ENCODE data around the gene NBPF1. TPM values are rescaled to one million over a fixed set of nuclear protein-coding genes. Genes with fewer than 3 reads are reported as not detected.
"Not testable (repeated sequence)": the region's sequence is repeated elsewhere in the genome, so short reads cannot be mapped to it uniquely, and the experiment has no call there.

The NBPF1 gene
- total RNA-seq, 1 donor from 2014 or later, result 69.9 TPM

DNA sequence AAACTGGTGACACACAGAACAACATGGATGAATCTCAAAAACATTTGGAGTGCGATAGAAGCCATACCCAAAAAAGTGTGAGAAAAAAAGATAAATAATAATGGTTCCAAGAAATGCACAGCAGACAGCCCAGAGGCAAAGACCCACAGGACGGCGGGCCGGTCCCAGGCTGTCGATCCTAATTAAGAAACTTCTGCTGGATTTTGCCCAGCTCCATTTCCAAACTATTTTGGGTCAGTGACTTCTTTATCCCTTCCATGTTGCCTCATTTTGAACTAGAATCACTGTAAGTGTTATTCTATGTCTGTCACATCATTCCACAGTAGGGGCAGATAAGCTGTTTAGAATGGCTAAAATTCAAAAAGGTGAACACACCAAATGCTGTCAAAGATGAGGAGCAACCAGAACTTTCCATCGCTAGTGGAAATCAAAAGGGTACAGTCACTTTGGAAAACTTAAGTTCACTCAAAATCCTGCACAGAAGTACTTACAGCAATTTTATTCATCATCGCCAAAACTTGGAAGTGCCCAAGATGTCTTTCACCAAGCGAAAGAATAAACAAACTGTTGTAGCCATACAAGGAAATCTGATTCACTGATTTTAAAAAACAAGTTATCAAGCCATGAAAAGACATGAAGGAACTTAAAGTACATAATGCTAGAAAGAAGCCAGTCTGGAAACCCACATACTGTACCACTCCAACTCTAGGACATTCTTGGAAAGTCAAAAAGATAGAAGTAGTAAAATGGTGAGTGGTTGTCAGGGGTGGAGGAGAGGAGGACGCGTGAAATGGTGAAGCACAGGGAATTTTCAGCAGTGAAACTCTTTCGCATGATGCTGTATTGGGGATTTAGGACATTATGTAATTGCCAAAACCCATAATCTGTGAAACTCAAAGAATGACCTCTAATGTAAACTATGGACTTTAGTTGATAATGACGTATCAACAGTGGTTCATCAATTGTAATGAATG, 7.5 kb downstream of the NBPF1 start:
- peak; percentile 1 for DNase-seq (ENCODE audit: low spot score)

DNA sequence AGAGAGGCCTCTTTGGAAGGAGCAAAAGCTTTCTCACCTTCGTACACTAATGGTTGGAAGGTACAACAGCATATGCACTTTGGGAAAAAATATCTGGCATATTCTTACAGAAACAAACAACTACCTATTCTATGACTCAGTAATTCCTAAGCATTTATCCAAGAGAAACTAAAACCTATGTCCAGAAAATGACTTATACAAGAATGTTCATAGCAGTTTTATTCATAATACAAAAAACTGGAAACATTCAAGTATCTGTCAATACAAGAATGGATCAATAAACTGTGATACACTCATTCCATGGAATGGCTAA, 8.2 kb downstream of the NBPF1 start:
- Mint-ChIP-seq H3K4me3 (no peak overlapping the region), H3K36me3 (no peaks in the 10 kb centered on the region), H3K9me3 (no peaks in the 10 kb centered on the region), H3K27me3 (ENCODE audit: insufficient read depth, low read depth) (no peaks in the 10 kb centered on the region), H3K27ac (no peak overlapping the region), H3K4me1 (no peaks in the 10 kb centered on the region)
- Histone ChIP-seq H3K27ac (no peak overlapping the region), H3F3A (ENCODE audit: low read depth) (no peaks in the 10 kb centered on the region), H2AFZ (replicated peaks) (no peak overlapping the region), H3K79me2 (ENCODE audit: low read depth) (peaks cover 18% of the 10 kb centered on the region), H3K4me2 (no peak overlapping the region), H3K9ac (peak overlapping the region; percentile 1), H4K20me1 (ENCODE audit: low read depth) (peaks cover 28% of the 10 kb centered on the region), H3K36me3 (no peaks in the 10 kb centered on the region), H3K27me3 (no peaks in the 10 kb centered on the region), H3K4me3 (no peak overlapping the region), H3K9me3 (ENCODE audit: low read depth) (no peaks in the 10 kb centered on the region), H3K4me1 (no peaks in the 10 kb centered on the region)
- DNase-seq (ENCODE audit: low spot score), result no peak
- TF ChIP-seq EZH2phosphoT487 (IDR thresholded peaks at IDR 0.05) (no peak), EZH2 (IDR thresholded peaks at IDR 0.05) (no peak)
- TF ChIP-seq, protein P1, sequence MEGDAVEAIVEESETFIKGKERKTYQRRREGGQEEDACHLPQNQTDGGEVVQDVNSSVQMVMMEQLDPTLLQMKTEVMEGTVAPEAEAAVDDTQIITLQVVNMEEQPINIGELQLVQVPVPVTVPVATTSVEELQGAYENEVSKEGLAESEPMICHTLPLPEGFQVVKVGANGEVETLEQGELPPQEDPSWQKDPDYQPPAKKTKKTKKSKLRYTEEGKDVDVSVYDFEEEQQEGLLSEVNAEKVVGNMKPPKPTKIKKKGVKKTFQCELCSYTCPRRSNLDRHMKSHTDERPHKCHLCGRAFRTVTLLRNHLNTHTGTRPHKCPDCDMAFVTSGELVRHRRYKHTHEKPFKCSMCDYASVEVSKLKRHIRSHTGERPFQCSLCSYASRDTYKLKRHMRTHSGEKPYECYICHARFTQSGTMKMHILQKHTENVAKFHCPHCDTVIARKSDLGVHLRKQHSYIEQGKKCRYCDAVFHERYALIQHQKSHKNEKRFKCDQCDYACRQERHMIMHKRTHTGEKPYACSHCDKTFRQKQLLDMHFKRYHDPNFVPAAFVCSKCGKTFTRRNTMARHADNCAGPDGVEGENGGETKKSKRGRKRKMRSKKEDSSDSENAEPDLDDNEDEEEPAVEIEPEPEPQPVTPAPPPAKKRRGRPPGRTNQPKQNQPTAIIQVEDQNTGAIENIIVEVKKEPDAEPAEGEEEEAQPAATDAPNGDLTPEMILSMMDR (IDR thresholded peaks at IDR 0.05), result no peak

More for the DNA sequence above, 7.5 kb downstream of the NBPF1 start:
- Histone ChIP-seq H3K79me2 (ENCODE audit: low read depth) (peaks cover 23% of the 10 kb centered on the region), H3K9me3 (ENCODE audit: low read depth) (no peaks in the 10 kb centered on the region), H3K27me3 (no peaks in the 10 kb centered on the region), H3K36me3 (no peaks in the 10 kb centered on the region), H3K9ac (peak overlapping the region; percentile 1), H4K20me1 (ENCODE audit: low read depth) (peaks cover 28% of the 10 kb centered on the region), H3K4me3 (no peak overlapping the region), H2AFZ (replicated peaks) (no peak overlapping the region), H3K4me2 (no peak overlapping the region), H3K27ac (no peak overlapping the region), H3F3A (ENCODE audit: low read depth) (no peaks in the 10 kb centered on the region), H3K4me1 (no peaks in the 10 kb centered on the region)
- TF ChIP-seq, protein P1 (IDR thresholded peaks at IDR 0.05), result no peak
- TF ChIP-seq EZH2 (IDR thresholded peaks at IDR 0.05) (no peak), EZH2phosphoT487 (IDR thresholded peaks at IDR 0.05) (no peak)
- Mint-ChIP-seq H3K9me3 (no peaks in the 10 kb centered on the region), H3K4me1 (no peaks in the 10 kb centered on the region), H3K27ac (no peak overlapping the region), H3K36me3 (no peaks in the 10 kb centered on the region), H3K27me3 (ENCODE audit: insufficient read depth, low read depth) (no peaks in the 10 kb centered on the region), H3K4me3 (no peak overlapping the region)

DNA sequence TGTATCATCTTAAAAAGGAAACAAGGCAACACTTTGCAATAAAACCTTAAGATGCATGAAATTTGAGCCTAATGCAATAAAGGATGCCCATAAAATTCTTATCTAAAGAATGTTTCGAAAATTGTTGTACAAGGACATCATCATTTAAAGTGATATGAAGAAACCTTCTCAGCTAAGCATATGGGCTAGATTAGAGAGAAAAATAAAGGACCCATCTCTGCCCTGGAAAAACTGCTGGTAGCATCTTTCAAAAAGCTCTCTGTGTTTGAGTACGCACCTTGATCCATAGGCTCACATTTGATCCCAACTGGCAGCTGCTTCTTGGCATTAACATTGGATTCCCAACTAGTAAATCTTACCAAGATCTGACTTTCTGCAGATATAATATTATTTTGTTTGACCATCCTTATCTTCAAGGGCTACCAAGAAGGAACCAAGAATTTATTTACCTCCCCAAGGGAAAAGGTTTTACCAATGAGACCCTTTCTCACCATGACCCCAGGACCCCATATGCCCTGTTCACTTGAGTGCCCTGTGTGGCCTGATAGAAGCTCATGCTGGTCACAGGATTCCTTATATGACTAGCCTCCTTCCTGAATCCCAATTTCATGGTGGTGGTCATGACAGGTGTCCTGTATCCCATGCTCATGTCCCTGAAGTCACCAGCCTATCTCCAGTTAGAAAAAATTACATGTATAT, 8.7 kb downstream of the NBPF1 start:
- not testable (repeated sequence) for H3K9me3 ChIP-seq (ENCODE audit: low read depth); H3F3A ChIP-seq (ENCODE audit: low read depth); H3K4me3 Mint-ChIP-seq; H3K27ac Mint-ChIP-seq; H3K36me3 ChIP-seq; H2AFZ ChIP-seq (replicated peaks); H3K27me3 ChIP-seq; H3K4me3 ChIP-seq; H3K4me1 Mint-ChIP-seq; H3K27me3 Mint-ChIP-seq (ENCODE audit: insufficient read depth, low read depth); H3K4me1 ChIP-seq; H3K4me2 ChIP-seq; H3K27ac ChIP-seq; H3K36me3 Mint-ChIP-seq; H3K9me3 Mint-ChIP-seq
- H3K9ac ChIP-seq, result peak overlapping the region; percentile 1
- H4K20me1 ChIP-seq (ENCODE audit: low read depth), result peaks cover 28% of the 10 kb centered on the region
- peaks cover 13% of the 10 kb centered on the region for H3K79me2 ChIP-seq (ENCODE audit: low read depth)
- DNase-seq (ENCODE audit: low spot score), result peak; percentile 1

DNA sequence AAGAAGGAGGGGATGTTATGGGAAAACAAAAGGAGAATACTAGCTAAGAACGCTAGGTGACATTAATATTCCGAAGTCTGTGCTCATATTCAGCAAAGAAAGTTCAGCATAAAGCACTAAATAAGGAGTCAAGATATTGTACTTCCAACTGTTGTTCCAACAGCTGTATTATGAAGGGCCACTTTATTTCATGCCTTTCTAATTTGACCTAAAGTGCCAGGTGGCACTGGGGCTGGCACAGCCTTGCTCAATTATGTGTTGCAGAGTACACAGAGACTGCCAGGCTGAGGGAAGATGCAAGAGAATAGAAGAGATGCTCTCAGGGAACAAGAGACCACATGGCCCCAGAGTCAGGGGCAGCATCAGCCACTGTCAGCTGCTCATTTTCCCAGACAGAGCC, 9.7 kb downstream of the NBPF1 start:
- peaks cover 19% of the 10 kb centered on the region for H4K20me1 ChIP-seq (ENCODE audit: low read depth)
- not testable (repeated sequence) for H3K9me3 Mint-ChIP-seq; H3K27me3 Mint-ChIP-seq (ENCODE audit: insufficient read depth, low read depth); DNase-seq (ENCODE audit: low spot score); H3K9ac ChIP-seq; H3K27me3 ChIP-seq; H3K27ac ChIP-seq; H3K79me2 ChIP-seq (ENCODE audit: low read depth); H3K4me1 ChIP-seq; H3F3A ChIP-seq (ENCODE audit: low read depth); H3K4me1 Mint-ChIP-seq; H3K4me3 ChIP-seq; H3K36me3 ChIP-seq; H3K9me3 ChIP-seq (ENCODE audit: low read depth); H3K4me3 Mint-ChIP-seq; H3K4me2 ChIP-seq; H2AFZ ChIP-seq (replicated peaks); H3K27ac Mint-ChIP-seq; H3K36me3 Mint-ChIP-seq

DNA sequence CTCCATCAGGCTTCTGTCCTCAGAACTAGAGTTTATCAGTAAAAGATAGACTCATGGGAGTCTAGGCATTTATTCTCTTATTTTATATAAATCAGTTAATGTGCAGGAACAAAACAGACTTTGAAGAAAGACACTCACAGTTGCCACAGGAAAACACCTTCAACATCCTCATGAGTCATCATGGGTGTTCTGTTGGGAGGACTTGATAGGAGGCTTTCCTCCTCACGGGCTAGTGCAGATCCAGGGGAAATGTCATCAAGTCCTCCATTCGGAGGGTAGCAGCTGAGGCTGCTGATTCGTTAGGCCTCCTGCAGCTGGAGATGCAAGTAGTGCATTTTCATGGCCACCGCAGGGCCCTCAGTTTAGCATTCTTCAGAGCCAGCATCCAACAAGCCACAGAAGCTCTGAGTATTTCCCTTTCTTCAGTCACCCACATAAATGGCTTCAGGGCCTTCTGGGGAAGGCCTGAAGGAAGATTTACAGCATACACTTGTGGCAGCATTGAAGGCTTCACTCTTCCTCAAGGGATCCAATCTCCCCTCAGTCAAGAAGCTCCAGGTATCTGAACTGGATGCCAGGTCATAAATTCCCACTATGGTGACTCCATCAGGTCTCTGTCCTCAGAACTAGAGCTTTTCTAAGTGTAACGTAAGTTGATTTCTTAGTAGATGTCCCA, 10.9 kb downstream of the NBPF1 start:
- H3K4me3 Mint-ChIP-seq; H3K4me1 Mint-ChIP-seq; H3K79me2 ChIP-seq (ENCODE audit: low read depth); H3K27me3 ChIP-seq; H3K27ac Mint-ChIP-seq; H3K36me3 Mint-ChIP-seq; H3K36me3 ChIP-seq; H3K27ac ChIP-seq; H3K9me3 Mint-ChIP-seq; H3K9me3 ChIP-seq (ENCODE audit: low read depth); H3K4me2 ChIP-seq; H3K4me1 ChIP-seq; H3K4me3 ChIP-seq; H3K9ac ChIP-seq; H2AFZ ChIP-seq (replicated peaks); H4K20me1 ChIP-seq (ENCODE audit: low read depth); H3F3A ChIP-seq (ENCODE audit: low read depth); H3K27me3 Mint-ChIP-seq (ENCODE audit: insufficient read depth, low read depth); DNase-seq (ENCODE audit: low spot score): not testable (repeated sequence)

Measured in neural progenitor cell (in vitro differentiated cells).